SK-N-DZ (cell line): ENCODE data around the gene LSP1.

Source experiments
- DNase-seq: peaks from one replicate; pipeline ENCODE4 v3.0.0-alpha.2; 2015; ENCODE audit warnings: low spot score

Gene LSP1

DNA sequence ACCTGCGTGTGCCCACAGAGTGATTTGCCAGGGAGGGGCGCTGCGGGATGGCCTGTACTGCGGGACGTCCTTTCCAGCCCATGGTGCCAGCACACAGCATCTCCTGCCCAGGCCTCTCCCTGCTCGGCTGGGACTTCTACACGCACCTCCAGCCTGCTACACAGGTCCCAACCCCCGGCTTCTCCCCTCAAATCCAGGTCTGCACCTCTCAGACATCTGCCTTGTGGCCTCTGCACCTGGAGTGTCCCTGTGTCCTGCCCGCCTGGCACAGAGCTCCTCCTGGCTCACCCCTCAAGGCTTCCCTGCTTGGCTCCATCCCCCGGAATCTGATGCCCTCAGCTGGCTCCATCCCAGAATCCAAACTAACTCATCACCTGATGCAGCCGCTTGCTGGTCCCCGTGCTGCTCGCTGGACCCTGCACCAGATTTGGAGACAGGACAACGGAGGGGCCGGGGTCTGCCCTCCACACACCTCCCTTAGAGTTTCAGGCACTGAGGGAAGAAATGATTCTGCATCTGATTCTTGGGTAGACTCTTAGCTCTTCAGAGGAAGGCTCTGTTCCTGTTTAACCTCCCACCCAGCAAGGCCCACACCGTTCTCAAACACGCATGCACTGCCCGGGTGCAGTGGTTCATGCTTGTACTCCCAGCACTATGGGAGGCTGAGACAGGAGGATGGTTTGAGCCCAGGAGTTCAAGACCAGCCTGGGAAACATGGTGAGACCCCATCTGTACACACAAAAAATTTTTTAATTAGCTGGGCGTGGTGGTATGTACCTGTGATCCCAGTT lies 4.0 kb upstream of the LSP1 start:
- no peak for DNase-seq

DNA sequence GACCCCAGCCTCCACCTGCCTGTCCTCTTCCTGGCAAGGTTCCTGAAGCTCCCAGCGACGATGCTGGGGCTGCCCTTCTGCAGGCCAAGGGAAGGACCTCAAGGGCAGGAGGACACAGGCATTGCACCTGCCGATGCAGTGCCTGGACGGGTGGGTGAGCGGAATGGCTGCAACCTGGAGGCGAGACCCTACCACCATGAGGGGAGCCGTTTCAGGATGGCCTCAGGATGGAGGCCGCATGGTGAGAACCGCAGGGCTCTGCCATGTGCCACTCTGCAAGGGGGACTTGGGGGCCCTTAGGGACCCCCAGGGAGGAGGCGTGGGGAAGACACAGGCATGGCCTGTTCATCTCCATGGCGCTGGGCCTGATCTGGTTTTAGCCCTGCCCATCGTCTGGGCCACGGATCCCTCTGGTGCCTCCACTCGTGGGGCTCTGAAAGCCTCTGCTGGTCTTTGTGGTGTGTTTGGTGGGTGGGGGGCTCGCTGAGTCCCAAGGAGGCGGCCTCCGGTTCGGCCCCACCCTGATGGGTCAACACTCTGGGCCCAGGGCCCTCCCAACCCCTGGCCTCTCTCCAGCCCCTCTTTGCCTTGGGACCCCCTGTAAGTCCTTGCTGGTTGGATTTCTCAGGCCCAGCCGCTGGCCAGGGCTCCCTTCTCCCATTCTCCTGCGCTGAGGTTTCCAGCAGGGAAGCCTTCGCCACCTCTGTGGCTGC lies 1.3 kb upstream of the LSP1 start:
- DNase-seq, result no peak

DNA sequence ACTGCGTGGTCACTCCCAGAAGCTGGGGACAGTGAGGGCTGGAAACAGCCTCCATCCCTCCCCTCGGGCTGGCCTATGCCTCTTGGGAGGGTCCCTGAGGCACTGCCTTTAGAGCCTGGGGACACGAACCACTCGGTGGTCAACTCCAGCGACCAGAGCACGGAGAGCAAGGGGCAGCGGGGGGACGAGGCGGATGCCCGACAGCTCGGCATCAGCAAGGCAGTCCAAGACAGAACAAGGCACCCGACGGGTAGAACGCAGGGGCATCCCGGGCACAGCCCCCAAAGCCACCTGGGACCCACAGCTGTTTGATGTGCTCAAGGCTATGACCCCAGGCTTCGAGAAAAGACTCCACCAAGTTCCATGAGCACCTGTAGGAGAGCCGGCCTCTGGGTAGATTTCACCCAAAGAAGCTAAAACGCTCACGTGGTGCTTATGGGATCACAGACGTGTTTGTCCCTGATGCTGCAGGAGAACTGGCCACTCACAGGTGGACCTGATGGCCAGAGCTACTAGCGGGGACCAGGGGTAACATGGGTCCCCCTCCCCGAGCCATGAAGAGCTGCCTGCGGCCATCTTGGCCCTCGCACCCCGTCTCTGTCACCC lies 510 bp upstream of the LSP1 start:
- no peak for DNase-seq

DNA sequence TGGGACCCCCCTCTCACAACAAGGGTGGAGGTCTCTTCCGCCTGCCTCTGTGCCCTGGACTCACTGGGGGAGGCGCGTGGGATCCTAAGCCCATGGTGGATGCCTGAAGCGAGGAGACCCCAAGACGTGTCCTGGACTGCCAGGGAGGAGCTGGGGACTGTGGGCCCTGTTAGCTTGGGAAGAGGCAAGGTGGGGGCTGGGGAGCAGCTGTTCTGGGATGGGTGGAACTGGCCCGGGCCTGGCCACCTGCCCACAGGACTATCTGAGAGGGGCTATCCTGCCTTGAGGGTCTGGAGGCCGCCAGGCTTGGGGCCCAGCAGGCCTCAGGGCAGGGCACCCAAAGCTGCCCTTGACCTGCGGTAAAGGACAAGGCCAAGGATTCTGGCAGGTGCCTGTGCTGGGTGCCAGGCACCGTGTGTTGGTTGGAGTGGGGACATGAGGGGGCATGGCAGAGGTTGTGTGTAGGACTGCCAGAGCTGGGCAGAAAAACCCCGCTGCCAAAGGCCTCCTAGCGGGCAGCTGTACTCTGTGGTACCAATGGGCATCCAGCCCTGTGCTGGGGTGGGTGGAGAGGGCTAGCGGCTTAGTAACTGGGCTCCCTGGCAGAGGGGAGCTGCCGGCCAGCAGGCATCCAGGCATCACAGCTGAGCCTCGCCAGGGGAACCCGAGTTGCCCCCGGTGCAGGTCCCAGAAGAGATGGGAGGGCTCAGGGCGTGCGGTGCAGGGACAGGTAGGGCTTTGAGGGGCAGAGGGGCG lies 670 bp downstream of the LSP1 start:
- no peak for DNase-seq

DNA sequence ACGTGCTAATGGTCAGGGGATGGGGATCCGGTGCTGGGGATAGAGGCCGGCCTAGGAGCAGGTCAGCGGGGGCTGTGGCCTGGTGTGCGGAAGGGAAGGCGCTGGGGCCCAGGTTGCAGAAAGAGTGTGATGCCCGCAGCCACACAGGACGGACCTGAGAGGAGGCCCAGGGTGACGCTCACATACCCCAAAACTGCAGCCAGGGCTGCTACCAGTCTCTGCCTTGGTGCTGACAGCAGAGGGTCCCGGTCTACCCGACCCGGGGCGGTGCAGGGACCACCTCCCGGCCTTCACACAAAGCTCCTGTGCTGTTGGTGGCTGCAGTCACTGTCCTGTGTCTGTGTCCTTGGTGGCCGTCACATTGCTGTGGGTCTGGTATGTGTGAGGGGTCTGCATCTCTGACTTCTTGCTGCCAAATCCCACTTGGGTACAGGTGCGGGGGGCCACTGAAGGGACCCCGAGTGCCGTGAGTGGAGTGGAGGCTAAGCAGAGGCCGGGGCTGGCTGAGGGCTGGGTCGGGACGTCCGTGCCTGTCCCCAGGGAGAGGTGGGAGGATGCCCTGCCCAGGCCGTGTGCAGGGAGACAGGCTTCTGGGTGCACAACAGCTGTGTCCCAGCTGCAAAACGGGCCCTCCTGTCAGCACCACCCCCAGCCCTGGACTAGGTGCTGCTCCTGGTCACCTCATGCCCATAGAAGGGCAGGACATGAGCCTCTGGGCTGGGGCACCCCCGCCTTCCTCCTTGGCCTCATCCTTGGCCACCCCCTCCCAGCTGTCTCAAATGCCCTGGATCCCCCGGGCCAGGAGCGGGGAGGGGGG lies 1.5 kb downstream of the LSP1 start:
- DNase-seq, result no peak

DNA sequence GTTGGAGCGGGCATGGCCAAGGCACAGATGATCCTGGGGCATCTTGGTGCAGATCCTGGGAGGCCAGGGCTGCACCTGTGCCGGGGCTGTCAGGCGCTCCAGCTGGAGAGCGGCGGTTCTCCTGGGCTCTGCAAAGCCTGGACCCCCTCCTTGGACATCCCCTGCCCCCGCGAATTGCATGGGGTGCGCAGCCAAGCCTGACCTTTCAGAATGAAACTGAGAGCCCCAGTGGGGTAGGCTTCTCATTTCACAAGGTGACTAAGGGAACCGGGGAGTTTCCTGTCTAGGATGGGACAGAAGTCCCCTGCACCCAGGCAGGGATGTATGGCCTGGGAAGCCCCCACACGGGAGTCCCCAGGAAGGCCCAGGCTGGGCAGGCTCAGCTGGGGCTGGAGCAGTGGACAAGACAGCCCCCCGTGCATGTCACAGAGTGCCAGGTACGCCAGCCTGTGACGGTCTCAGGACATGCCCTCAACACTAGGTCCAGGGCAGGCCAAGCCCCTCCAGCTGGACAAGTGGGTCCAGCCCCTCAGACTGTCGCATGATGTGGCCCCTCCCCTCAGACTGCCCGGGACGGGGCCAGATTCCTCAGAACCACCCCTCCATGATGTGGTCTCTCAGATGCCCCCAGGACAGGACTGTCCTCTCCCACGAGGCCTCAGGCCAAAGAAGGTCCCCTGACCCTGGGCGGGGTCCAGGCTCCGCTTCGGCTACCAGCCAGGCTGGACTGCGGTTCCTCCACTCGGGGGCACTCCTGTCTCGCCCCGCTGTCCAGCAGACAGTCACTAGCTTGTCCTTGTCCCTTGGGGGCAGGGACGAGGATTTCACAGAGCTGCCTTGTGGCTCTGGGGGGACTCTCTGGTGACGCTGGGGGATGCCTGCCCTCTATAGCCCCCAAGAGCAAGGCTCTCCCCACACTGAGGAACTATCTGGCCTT lies 2.3 kb downstream of the LSP1 start:
- no peak for DNase-seq

DNA sequence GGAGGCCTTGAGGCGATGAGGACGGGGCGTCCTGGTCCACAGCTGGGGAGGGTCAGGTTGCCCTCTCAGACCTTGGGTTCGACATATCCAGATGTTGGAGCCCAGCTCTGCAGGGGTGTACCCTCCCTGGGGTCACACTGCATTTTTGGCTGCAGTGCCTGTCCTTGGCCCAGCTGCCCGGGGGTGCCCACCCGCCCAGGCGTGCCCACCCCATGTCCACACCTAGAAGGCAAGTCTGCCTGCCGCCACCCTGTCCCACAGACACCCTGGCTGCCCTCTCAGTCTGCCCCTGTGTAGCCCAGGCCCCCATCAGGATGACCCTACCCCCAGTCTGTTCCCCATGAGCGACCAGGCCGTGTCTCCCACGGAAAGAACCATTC lies 3.0 kb downstream of the LSP1 start:
- no peak for DNase-seq

DNA sequence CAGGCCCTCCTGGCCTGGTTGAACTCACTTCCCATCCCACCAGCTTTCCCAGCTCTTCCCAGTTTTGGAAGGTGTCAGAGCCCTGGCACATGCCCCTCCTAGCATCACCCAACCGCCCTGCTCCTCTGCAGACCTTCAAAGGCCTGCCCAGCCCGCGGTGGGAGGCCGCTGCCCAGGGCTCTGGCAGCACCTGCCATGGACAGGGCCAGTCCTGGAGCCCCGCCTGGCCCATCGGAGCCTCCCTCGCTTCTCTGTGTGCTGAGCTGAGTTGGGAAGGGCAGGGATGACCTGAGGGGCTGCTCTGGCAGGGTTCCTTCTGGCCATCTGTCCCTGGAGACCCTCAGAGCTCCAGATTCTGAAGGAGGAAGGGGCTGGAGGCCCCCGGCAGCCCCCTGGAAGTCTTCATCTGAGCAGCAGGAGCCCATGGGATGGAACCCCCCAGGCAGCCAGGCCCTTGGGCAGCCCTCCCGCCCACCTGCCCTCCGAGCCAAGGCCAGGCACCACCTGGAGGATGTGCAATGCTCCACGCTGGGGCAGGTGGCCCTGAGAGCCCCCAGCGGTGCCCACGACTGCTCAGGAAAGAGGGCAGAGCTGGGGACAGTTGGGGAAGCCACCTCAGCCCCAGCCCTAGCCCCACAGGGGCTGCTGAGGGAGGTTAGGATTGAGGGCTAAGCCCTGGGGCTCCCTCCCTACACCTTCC lies 3.6 kb downstream of the LSP1 start:
- no peak for DNase-seq

DNA sequence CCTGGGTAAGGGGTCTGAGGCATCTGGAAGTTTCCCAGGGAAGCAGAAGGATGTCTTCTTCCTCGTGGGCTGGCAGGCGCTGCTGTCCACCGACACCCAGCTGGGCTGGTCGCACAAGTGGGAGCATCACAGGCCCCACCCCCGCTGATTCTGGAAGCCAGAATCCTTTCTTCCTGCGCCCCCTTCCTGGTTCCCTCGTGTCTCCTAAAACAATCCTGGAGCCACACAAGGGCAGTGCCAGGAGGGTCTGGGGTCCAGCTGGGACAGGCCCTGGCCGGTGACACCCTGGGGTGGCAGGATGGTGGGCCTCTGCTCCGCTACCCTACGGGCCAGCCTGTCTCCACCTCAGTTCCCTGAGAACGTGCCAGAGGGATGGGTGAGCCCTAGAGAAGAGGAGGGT lies 4.2 kb downstream of the LSP1 start:
- DNase-seq, result no peak

DNA sequence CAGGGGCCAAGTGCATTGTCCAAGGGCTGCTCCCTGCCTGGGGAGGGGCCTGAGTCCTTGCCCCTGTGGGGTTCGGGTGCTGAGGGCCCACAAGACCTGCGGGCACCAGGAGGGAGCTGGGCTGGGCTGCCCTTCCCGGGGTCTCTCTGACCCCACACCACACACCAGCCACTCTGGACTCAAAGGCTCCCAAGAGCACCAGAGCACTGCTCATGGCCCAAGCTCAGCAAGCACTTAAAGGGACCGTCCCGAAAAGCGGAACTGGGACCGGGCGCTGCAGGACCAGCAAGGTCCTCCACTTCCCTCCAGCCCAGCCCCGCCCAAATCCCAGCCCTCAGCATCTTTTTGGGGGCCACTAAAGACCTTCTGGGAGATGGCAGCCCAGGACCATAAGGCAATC lies 5.3 kb downstream of the LSP1 start:
- DNase-seq, result no peak

DNA sequence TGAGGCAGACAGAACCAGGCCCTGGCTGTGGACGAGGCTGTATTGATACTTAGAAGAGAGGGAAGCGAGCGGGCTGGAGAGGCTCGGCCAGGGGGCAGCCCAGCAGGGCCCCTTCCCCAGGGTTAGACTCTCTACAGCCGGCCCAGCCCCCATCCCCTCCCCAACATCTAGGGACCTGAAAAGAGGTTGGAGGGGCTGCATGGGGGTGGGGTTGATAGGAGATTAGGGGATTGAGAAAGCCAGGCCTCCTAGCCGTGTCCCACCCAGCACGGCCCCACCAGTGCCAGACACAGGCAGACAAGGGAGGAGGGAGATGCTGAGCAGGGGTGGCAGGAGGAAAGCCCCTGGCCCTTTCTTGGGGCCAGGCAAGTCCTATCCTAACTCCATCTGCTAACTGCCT lies 5.7 kb downstream of the LSP1 start:
- DNase-seq, result no peak

DNA sequence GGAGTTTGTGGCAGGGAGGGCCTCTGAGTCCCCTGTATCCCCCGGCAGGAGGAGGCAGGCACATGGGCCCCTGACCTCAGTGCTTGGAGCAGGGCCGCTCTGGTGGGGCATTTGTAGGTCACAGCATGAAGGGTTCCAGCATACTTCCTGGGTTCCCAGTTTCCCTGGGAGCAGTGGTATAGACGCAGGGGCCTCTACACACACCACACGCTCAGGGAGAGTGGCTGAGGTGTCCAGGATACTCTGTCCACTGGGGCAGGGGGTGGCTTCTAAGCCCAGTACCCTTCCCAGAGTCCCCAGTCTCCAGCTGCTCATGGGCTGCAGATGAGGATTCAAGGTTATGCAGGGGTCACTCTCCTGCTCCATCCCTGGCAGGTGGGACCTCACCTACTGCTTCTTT lies 6.1 kb downstream of the LSP1 start:
- no peak for DNase-seq

DNA sequence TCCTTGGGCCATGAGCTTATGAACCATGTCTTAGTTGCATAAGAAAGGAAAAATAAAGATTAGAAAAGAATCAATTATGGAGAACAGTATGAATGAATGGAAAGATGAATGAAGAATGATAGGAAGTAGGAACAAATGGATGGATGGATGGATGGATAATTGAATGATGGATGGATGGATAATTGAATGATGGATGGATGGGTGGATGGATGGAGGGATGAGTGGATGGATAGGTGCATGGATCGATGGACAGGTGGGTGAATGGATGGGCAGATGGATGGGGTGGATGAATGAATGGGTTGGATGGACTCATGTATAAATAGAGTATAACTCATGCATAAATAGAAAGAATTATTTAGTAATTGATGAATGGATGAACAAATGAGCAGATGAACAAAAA lies 7.2 kb downstream of the LSP1 start:
- DNase-seq, result no peak

DNA sequence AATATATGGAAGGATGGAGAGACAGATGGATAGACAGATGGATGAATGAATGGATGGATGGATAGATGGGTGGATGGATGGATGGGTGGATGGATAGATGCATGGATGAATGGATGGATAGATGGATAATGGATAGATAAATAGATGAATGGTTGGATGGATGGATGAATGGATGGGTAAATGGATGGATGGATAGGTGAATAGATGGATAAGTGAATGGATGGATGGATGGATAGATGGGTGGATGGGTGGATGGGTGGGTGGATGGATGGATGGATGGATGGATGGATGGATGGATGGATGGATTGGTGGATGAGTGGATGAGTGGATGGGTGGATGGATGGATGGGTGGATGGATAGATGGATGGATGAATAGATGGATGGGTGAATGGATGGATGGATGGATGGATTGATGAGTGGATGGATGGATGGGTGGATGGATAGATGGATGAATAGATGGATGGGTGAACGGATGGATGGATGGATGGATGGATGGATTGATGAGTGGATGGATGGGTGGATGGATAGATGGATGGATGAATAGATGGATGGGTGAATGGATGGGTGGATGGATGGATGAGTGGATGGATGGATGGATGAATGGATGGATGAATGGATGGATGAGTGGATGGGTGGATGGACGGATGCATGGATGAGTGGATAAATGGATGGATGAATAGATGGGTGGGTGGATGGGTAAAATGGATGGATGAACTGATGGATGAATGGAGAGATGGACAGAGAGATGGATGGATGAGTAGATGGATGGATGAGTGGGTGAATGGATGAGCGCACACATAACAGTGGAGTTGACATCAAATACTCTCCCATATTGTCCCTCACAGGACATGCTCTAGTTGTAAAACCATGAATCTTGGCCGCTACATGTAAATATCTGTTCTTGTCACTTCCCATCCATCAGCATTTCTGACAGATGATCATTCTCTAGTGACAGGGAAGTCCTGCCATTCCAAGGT lies 8.8 kb downstream of the LSP1 start:
- DNase-seq, result no peak

DNA sequence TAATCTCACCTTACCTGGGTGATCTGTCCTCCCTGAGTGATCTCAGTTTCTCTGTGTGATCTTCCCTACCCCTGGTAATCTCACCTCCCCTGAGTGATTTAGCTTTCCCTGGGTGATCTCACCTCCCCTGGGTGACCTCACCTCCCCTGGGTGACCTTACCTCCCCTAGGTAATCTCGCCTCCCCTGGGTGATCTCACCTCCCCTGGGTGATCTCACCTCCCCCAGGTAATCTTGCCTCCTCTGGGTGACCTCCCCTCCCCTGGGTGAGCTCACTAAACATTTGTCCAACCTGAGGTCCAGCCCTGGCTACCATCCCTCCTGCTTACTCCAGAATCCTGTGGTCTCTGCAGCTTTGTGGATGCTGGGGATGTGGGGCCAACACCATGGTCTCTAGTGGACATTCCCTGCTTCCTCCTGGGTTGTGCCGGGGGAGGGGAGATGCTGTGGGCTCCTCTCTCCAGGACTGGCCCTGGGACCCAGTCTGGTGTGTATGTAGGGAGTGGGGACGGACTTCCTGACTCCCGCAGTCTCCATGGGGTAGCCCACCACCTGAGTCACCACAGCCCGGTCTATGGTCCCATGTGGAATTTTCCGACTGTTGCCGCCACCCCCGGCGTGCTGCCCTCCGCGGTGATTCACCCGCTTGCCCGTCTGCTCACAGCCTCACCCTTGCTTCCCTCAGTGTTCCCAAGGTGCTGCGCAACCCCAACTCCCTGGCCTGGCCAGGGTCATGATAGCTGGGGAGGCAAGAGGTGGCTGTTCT lies 9.9 kb downstream of the LSP1 start:
- no peak for DNase-seq

DNA sequence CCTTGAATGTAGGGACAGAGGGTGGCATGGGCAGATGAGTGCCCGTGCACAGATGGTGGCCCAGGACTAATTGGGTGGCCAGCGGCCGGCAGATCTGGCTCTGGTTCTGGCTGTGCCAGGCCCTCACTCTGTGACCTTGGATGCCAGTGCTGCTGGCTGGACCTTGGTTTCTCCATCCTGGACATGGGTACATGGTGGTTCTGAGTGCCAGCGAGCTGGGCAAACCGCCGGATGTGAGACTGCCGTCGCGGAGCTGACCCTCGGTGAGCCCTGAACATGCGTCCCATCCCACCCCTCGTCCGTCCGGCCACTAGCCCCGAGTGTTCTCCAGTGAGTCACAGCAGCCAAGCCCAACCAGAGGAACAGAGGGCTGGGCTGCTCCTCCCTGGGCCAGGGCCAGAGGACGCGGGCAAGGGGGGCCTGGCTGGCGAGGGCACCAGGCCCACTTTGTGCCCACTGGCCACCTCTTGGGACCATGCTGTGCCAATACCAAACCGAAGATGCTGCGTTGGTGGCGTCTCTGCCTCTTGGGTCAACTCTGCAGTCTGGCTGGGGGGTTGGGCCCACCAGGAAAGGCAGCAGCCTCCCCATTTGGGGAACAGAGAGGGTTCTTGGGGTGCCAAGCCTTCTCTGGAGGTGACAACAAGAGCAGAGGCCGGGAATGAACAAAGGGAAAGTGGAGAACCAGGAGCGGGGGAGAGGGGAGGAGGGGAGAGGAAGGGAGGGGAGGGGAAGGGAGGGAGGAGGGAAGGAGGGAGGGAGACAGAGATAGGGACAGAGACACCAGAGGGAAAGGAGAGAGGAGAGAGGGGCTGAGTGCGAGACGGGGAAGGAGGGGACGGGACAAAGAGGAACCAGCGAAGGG lies 10.7 kb downstream of the LSP1 start:
- DNase-seq, result no peak

DNA sequence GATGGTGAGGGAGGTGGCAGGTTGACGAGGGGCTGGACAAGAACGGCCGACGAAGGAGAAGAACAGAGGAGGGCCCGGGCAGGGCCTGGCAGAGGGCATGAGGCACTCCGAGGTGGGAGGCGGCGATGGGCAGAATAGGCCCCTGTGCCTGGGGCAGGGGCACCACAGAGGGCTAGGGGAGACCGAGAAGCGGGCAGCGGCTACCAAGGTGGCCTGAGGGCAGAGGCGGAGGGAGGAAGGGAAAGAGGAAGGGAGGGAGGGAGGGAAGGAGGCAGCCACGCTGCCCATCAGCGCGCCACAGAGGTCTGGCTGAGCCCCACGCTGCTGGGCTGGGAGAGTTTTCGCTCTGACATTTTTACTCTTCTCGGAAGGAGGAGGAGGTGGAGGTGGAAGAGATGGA lies 11.3 kb downstream of the LSP1 start:
- no peak for DNase-seq
